ENCODE data around the gene NPEPPS.
"Not testable (repeated sequence)": the region's sequence is repeated elsewhere in the genome, so short reads cannot be mapped to it uniquely, and the experiment has no call there.

The NPEPPS gene

DNA sequence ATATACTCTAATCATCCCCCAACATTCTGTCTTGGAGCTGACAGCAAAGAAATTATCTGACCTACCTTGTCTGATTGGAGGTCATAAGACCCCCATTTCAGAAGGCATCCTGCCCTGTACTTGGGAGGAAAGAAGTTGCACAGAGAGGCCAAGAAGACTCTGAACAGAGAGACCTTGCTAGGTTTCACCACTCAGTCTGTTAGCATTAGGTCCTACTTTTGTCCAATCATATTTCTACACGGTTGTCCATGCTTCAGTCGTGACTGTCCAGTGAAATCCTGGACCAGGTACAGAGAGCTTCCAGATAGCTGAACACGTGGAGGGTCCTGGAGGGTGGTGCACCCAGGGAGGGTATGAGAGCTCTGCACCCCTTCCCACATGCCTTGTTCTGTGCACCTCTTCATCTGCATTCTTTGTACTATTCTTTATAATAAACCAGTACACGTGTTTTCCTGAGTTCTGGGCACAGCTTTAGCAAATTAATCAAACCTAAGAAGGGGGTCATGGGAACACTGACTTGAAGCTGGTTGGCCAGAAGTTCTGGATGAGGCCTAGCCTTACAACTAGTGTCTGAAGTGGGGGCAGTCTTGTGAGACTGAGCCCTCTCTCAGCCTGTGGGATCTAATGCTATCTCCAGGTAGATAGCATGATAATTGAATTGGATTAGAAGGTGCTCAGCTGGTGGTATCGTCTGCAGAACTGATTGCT lies 30.9 kb downstream of the NPEPPS start:
- DNase-seq = not testable (repeated sequence)

GRCh38 chr17:47562406-47562705 lies 31.4 kb downstream of the NPEPPS start:
- DNase-seq = not testable (repeated sequence)

- not testable (repeated sequence) for DNase-seq
Measured at GRCh38 chr17:47567261-47567660, 36.4 kb downstream of the NPEPPS start.

GRCh38 chr17:47572561-47572960 lies 41.7 kb downstream of the NPEPPS start:
- DNase-seq = not testable (repeated sequence)

DNA sequence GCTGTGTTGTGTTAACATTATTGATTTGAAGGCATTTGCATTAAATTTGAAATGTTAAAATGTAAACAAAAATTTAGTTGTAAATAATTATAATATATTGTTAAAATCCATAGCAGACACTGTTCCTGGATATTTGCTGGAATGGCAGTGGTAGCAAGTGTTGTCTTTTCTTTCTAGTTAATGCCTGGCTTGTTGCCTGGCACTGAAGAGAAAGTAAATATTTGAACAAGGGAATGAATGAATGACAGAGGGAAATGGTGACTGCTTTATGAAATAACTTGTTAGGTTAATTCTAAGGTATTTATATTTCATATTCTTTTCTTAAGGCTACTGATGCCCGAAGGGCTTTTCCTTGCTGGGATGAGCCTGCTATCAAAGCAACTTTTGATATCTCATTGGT lies 51.5 kb downstream of the NPEPPS start:
- not testable (repeated sequence) for DNase-seq

DNA sequence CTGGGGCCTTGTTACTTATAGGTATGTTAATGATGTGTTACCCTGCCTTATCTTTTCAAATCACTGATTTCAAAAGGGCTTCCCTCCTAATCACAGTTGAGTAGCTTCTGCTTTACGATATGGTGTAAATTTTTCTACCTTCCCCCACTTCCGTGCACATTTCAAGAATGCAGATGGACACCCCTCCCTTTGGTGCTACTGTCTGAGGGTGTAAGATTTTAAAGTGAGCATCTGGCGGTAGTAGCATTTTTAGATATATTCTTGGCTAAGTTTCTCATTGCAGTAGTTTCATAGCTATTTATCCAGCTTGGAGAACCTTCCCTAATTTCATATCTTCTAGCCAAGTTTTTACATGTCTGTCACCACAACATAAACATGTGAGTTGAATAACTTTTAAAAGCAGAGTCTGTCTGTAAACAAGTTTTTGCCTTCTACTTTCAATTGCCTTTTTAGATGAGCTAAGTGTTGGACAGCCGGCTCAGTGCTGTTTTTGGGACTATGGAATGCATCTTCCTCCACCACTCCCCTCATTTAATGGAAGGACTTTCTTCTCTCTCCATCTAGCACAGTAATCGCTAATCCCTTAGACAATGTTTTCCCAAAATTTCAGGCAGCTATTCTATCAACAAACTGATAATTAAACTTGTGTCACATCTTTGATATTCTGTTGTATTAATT lies 55.6 kb downstream of the NPEPPS start:
- DNase-seq = not testable (repeated sequence)

DNA sequence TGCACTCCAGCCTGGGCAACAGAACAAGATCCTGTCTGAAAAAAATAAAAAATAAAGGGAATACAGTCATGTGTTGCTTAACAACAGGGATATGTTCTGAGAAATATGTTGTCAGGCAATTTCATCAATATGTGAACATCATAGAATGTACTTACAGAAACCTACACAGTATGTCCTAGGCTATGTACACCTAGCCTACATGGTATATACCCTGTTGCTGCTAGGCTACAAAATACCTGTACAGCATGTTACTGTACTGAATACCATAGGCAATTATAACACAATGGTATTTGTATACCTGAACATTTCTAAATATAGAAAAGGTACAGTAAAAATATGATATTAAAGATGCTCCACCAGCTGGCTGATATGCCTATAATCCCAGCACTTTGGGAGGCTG lies 62.6 kb downstream of the NPEPPS start:
- not testable (repeated sequence) for DNase-seq

GRCh38 chr17:47603830-47604597 lies 73.1 kb downstream of the NPEPPS start:
- DNase-seq = no peak

DNA sequence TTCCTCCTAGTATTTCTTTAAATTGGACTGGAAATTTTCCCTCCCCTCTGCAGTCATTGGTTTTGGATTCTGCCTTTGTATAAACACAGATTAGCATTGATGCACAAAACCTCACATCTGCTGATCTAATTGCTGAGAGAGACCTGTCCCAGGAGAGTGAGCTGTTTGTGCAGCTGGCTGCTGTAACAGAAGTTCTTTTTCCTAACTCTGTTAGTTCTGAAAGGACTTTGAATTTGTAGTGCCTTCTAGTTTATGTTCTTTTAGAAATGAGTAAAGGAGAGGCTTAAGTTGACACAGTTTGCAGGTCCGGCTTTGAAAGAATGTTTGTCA lies 73.7 kb downstream of the NPEPPS start:
- no peak for DNase-seq

- no peak for DNase-seq
Measured at GRCh38 chr17:47605011-47605410, 74.1 kb downstream of the NPEPPS start.

DNA sequence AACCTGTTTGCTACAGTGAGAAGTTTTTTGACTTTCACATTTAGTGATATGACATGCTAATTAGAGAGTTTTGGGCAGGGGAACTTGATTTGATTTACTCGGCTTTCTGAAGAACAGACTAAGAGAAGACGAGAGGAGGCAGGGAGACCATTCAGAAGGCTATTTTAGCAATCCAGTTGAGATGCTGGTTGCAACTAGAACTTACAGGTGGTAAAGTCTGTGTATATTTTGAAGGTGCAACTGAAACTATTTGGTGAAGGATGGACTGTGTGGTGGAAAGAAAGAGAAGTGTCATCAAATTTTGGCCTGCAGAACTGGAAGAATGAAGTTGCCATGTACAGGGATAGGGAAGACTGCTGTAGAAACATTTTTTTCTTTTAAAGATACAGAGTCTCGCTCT lies 76.6 kb downstream of the NPEPPS start:
- DNase-seq = no peak

DNA sequence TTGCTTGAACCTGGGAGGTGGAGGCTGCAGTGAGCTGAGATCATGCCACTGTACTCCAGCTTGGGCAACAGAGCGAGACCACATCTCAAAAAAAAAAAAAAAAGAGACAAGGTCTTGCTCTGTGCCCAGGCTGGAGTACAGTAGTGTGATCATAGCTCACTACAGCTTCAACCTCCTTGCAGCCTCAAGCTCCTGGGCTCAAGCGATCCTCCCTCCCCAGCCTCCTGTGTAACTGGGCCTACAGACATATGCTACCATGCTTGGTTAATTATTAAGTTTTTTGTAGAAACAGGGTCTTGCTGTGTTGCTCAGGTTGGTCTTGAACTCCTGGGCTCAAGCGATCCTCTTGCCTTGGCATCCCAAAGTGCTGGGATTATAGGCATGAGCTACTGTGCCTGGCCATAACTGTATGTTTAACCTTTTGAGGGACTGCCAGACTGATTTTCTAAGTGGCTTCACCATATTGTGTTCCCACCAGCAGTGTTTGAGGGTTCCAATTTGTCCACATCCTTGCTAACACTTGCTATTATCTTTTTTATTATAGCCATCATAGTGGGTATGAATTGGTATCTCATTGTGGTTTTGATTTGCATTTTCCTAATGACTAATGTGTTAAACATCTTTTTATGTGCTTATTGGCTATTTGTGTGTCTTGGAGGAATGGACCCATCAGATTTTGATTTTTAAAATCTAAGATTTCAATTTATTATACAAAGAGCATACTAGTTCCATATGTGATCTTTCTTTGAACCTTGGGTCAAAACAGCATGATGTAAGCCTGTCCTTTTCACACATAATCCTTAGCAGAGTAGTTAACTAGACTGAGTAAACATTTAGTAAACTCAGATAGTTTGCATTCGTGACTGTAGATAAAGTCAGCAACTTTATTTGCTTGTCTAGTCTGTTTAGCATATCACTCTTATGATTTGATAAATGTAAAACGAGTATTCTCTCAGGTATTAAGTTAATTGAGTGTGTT lies 80.8 kb downstream of the NPEPPS start:
- no peak for DNase-seq

DNA sequence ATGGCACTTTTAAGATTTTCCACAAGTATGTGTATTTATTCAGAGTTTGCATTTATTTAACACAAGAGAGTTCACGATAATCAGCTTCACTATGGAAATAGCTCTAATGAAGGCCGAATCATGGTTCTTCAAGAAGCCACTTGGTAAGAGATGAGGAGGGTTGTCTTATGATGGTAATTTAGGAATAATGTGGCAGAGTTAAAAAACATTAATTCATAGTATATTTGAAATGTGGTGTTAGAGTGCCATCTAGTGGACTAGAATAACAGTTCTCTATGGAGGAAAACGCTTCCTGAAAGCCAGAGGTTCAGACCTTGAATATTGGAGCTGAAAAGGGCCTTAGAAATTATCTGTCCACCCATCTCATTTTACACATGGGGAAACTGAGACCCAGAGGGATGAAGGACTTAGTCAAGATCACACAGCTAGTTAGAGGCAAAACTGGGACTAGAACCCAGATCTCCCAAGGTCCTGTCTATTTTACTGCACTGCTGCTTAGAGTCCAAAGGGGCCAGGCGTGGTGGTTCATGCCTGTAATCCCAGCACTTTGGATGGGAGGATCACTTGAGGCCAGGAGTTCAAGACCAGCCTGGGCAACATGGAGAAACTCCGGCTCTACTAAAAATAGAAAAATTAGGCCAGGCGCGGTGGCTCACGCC lies 85.0 kb downstream of the NPEPPS start:
- peak; percentile 13 for DNase-seq

DNA sequence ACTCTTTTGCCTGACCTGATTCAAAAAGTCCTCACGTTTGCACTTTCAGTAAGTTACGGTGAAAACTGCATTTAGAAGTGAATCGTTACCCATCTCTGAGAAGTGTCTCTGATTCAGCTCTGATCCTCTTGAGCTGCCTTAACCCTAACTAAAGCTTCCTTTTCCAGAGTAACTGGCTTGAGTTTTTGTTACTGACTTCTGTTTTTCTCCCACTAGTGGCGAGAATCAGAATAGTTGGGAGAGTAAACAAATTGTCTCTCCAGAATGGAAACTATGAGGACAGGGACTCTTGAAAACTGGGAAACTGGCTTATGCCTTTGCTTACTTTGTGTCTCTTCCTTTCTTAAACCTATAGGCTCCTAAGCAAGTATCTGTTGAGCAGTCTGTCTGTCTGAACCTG lies 87.5 kb downstream of the NPEPPS start:
- no peak for DNase-seq

- no peak for DNase-seq
Measured at GRCh38 chr17:47620503-47621245, 89.8 kb downstream of the NPEPPS start.

DNA sequence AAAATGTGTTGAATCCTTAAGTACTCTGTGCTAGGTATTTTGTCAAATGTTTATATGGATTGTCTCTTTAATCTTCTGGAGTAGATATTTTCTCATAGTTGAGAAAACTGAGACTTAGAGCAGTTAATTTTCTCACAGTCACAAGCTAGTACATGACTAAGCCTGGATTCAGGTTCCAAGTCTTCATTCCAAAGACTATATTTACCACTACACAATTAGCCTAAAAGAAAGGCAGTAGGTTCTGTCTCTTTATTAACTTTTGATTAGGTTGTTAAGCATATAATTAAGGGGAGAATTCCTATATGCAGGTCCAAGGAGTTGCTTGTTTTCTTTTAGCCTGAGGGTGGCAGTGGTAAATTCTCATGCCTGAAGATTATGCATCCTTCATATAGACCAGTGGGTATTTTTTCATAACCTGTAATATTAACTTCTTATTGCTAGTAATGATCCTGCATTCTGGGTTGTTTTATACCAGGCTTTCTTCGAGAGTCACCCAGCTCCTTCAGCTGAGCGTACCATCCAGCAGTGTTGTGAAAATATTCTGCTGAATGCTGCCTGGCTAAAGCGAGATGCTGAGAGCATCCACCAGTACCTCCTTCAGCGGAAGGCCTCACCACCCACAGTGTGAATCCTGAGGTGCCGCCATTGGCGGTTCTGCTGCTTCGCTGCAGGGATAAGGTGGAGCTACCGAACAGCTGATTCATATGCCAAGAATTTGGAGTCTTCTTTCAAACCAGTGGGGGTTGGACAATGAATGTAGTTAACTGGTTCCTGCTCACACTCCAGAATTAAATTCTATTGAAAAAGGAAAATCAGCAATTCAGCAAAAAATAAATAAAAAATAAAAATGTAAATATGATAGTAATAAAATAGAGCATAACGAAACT lies 90.6 kb downstream of the NPEPPS start:
- no peak for DNase-seq

DNA sequence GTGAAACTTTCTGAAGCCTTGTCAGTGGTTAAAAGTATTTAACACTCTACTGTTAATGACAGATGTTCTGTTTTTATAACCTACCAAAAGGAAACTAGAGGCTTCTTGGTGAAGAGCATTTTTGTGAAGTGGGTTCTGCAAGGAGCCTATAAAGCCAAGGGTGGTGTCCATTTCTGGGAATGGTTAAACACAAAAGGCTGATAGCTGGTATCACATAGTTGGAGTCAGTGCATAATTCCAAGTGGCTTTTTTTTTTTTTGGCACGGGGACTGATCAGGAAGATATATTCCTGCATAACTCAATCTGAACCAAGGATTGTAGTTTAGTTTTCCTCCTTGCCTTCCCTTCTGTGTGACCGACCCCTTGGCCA lies 91.3 kb downstream of the NPEPPS start:
- no peak for DNase-seq

- no peak for DNase-seq
Measured at GRCh38 chr17:47624727-47625068, 93.8 kb downstream of the NPEPPS start.

GRCh38 chr17:47628014-47628566 lies 97.2 kb downstream of the NPEPPS start:
- DNase-seq = no peak

GRCh38 chr17:47629826-47630225 lies 98.9 kb downstream of the NPEPPS start:
- DNase-seq = no peak

Data from SIG-M5 (cell line).